ENCODE results near the gene ZCWPW1. TPM values are rescaled to one million over a fixed set of nuclear protein-coding genes. Genes with fewer than 3 reads are reported as not detected.

ZCWPW1 gene
- total and polyA plus RNA-seq, 2 of the 13 experiments (the other 11 are each of a cell fraction or from before 2014, with no cell fraction given): 2.4 to 2.5 TPM

GRCh38 chr7:100428199-100428966 is at the start of gene ZCWPW1 (continued):
- TF ChIP-seq FOXA1 (IDR thresholded peaks at IDR 0.05) (no peak), FOXA1 (CRISPR knock-in tag; IDR thresholded peaks at IDR 0.05) (peak; percentile 30; the same call in 1 of the 2 replicates), AKAP8 (CRISPR knock-in tag; IDR thresholded peaks at IDR 0.05) (0 out of 2 replicates have a peak, but pooled peaks have one; percentile 12), HNF4G (IDR thresholded peaks at IDR 0.05; ENCODE audit: borderline replicate concordance, low read depth, low read length) (no peak; the same call in 1 of the 2 replicates), HNF4G (CRISPR knock-in tag; IDR thresholded peaks at IDR 0.05; ENCODE audit: borderline replicate concordance, low read depth) (peak; percentile 7; the same call in 1 of the 2 replicates), ZNF350 (CRISPR knock-in tag; IDR thresholded peaks at IDR 0.05; ENCODE audit: borderline replicate concordance, low read depth) (peak; percentile 67; the same call in 1 of the 2 replicates), ZSCAN30 (CRISPR knock-in tag; IDR thresholded peaks at IDR 0.05) (peak; percentile 55; the same call in 1 of the 2 replicates), ZSCAN25 (CRISPR knock-in tag; IDR thresholded peaks at IDR 0.05) (peak; percentile 21; the same call in 1 of the 2 replicates), ELF1 (CRISPR knock-in tag; IDR thresholded peaks at IDR 0.05) (peak; percentile 84), ZNF816 (CRISPR knock-in tag; IDR thresholded peaks at IDR 0.05; ENCODE audit: borderline replicate concordance) (peak; percentile 95; the same call in 1 of the 2 replicates), ZMYM4 (CRISPR knock-in tag; IDR thresholded peaks at IDR 0.05) (peak; percentile 58), ZNF780A (CRISPR knock-in tag; IDR thresholded peaks at IDR 0.05) (no peak), ZC3H13 (CRISPR knock-in tag; IDR thresholded peaks at IDR 0.05) (no peak), ZFP36L2 (CRISPR knock-in tag; IDR thresholded peaks at IDR 0.05) (peak; percentile 37; the same call in 1 of the 2 replicates), TOPORS (CRISPR knock-in tag; IDR thresholded peaks at IDR 0.05) (peak; percentile 77; the same call in 1 of the 2 replicates), CREB1 (IDR thresholded peaks at IDR 0.05) (peak; percentile 51), CREB1 (CRISPR knock-in tag; IDR thresholded peaks at IDR 0.05) (peak; percentile 84), PAWR (CRISPR knock-in tag; IDR thresholded peaks at IDR 0.05; ENCODE audit: borderline replicate concordance) (no peak), HDAC2 (CRISPR knock-in tag; IDR thresholded peaks at IDR 0.05) (peak; percentile 64), ZNF251 (CRISPR knock-in tag; IDR thresholded peaks at IDR 0.05) (0 out of 2 replicates have a peak, but pooled peaks have one; percentile 82), ZNF609 (CRISPR knock-in tag; IDR thresholded peaks at IDR 0.05; ENCODE audit: borderline replicate concordance) (peak; percentile 44; the same call in 1 of the 2 replicates), ATF1 (CRISPR knock-in tag; IDR thresholded peaks at IDR 0.05) (peak; percentile 79), ZBTB1 (CRISPR knock-in tag; IDR thresholded peaks at IDR 0.05; ENCODE audit: borderline replicate concordance) (no peak), SP4 (CRISPR knock-in tag; IDR thresholded peaks at IDR 0.05) (peak; percentile 61), KDM6A (CRISPR knock-in tag; IDR thresholded peaks at IDR 0.05; ENCODE audit: low read depth) (no peak; the same call in 1 of the 2 replicates), MED1 (CRISPR knock-in tag; IDR thresholded peaks at IDR 0.05) (peak; percentile 31; the same call in 1 of the 2 replicates), PLSCR1 (CRISPR knock-in tag; IDR thresholded peaks at IDR 0.05; ENCODE audit: borderline replicate concordance) (0 out of 2 replicates have a peak, but pooled peaks have one; percentile 9)

All from HepG2 (cell line).